ENCODE results near the gene RING1.

RING1 gene

GRCh38 chr6:33249732-33250630 is 41.7 kb downstream of the RING1 start:
- peak; percentile 4 for DNase-seq

- DNase-seq = no peak
Observed at GRCh38 chr6:33250731-33251130, 42.4 kb downstream of the RING1 start.

GRCh38 chr6:33251395-33252012 is 43.2 kb downstream of the RING1 start:
- DNase-seq = no peak

- no peak for DNase-seq
Observed at GRCh38 chr6:33252759-33253158, 44.5 kb downstream of the RING1 start.

GRCh38 chr6:33254591-33254990 is 46.3 kb downstream of the RING1 start:
- DNase-seq = no peak

- no peak for DNase-seq
Observed at GRCh38 chr6:33259032-33259431, 50.7 kb downstream of the RING1 start.
